Endothelial cell of umbilical vein (primary cell): ENCODE measurements around the gene ZNF362. TPM values are rescaled to one million over a fixed set of nuclear protein-coding genes. Genes with fewer than 3 reads are reported as not detected.

Experiments
- BruUV-seq: library from RNA; stranded (reverse); fragments of 400-500 nt; replicated peaks from 2 replicates; lab custom pipeline; 2021; lab: Mats Ljungman, UMichigan
- CTCF ChIA-PET: fragments of 300-600, 350-600 bp; sonication (Branson Sonifier 250); formaldehyde crosslinking; loops from one replicate; lab custom pipeline; 2021; ENCODE audit warnings: antibody characterized with exemption, inconsistent platforms; lab: Charles Lee
- POLR2A ChIA-PET: fragments of 300-600, 350-600 bp; sonication (Branson Sonifier 250); formaldehyde crosslinking; loops from one replicate; lab custom pipeline; 2021; ENCODE audit warnings: antibody characterized with exemption, inconsistent platforms; lab: Charles Lee
- DNase-seq: peaks from one replicate; pipeline ENCODE4 v3.0.0-alpha.2; 2011; ENCODE audit warnings: low read depth, low spot score
- FAIRE-seq: peaks from 2 replicates; lab custom pipeline; 2011; peaks lifted over from hg19 to GRCh38; lab: Jason Lieb, UNC
- H2AFZ ChIP-seq: 2 replicates; pipeline ENCODE4 v1.6.0; 2012; ENCODE audit warnings: low read depth, low read length, control low read depth, inconsistent platforms
- H3K27ac ChIP-seq: 2 replicates; pipeline ENCODE4 v1.5.1; 2011; ENCODE audit warnings: low read depth, mild to moderate bottlenecking, control low read depth, low read length, moderate library complexity; ENCODE audit not compliant: insufficient read depth
- H3K27me3 ChIP-seq, 2 experiments: 2 replicates each; pipeline versions ENCODE4 v1.6.0 to v1.6.1; 2011; ENCODE audit warnings: low read length in 2 of 2, mixed read lengths in 1 of 2; ENCODE audit not compliant: control insufficient read depth in 2 of 2, insufficient read depth in 2 of 2
- H3K36me3 ChIP-seq, 2 experiments: 2 replicates in 1 of 2; 3 replicates in 1 of 2; pipeline ENCODE4 v1.5.1; 2011; ENCODE audit warnings: low read length in 2 of 2, mild to moderate bottlenecking in 1 of 2, moderate library complexity in 1 of 2; ENCODE audit not compliant: control insufficient read depth in 2 of 2, insufficient read depth in 2 of 2; ENCODE audit errors: extremely low read depth in 1 of 2
- H3K4me1 ChIP-seq: 3 replicates; pipeline ENCODE4 v1.5.1; 2011; ENCODE audit warnings: mild to moderate bottlenecking, low read length; ENCODE audit not compliant: control insufficient read depth, insufficient read depth; ENCODE audit errors: extremely low read depth
- H3K4me2 ChIP-seq: 2 replicates; pipeline ENCODE4 v1.6.1; 2011; ENCODE audit warnings: low read length, control low read depth, mixed read lengths; ENCODE audit not compliant: insufficient read depth
- H3K4me3 ChIP-seq, 3 experiments: fragments of 200-600 bp in 1 of 3; sonication (generic), shearing (Covaris generic) in 1 of 3; replicated peaks in 1 of 3; 2 replicates each; pipeline ENCODE4 v1.5.1; 2011 to 2016; ENCODE audit warnings: control low read depth in 3 of 3, low read length in 3 of 3, mild to moderate bottlenecking in 2 of 3, inconsistent platforms in 1 of 3, low read depth in 1 of 3, moderate library complexity in 1 of 3; ENCODE audit not compliant: insufficient read depth in 1 of 3
- H3K79me2 ChIP-seq: 2 replicates; pipeline ENCODE4 v1.6.0; 2012; ENCODE audit warnings: low read length, inconsistent platforms; ENCODE audit not compliant: control insufficient read depth, insufficient read depth
- H3K9ac ChIP-seq: replicated peaks from 2 replicates; pipeline ENCODE3; 2011; ENCODE audit warnings: low read length, control low read depth; ENCODE audit not compliant: insufficient read depth; ENCODE audit errors: extremely low read depth
- H3K9me1 ChIP-seq: replicated peaks from 3 replicates; pipeline ENCODE4 v1.6.0; 2011; ENCODE audit warnings: mild to moderate bottlenecking, low read length; ENCODE audit not compliant: control insufficient read depth, insufficient read depth; ENCODE audit errors: extremely low read depth
- H3K9me3 ChIP-seq: replicated peaks from 2 replicates; pipeline ENCODE4 v1.5.1; 2012; ENCODE audit warnings: low read length, inconsistent platforms; ENCODE audit not compliant: control insufficient read depth, insufficient read depth
- H4K20me1 ChIP-seq: replicated peaks from 2 replicates; pipeline ENCODE3; 2011; ENCODE audit warnings: mild to moderate bottlenecking, low read length; ENCODE audit not compliant: control insufficient read depth, insufficient read depth; ENCODE audit errors: extremely low read depth
- EZH2 ChIP-seq: IDR thresholded peaks from 2 replicates; pipeline ENCODE4 v1.6.1; 2012; ENCODE audit warnings: borderline replicate concordance, low read depth, mild to moderate bottlenecking, moderate library complexity, low read length, inconsistent platforms; ENCODE audit not compliant: severe bottlenecking
- FOS ChIP-seq: IDR thresholded peaks from 2 replicates; pipeline ENCODE4 v1.6.1; 2011; ENCODE audit warnings: mild to moderate bottlenecking, low read length, moderate library complexity, borderline replicate concordance; ENCODE audit not compliant: insufficient read depth
- GATA2 ChIP-seq: IDR thresholded peaks from 2 replicates; pipeline ENCODE4 v1.7.0; 2011; ENCODE audit warnings: low read depth, mild to moderate bottlenecking, moderate library complexity, mixed read lengths, low read length; ENCODE audit not compliant: insufficient read length, insufficient read depth
- JUN ChIP-seq: IDR thresholded peaks from 2 replicates; pipeline ENCODE4 v1.6.1; 2011; ENCODE audit warnings: borderline replicate concordance, low read depth; ENCODE audit not compliant: insufficient read length, insufficient read depth
- MYC ChIP-seq: IDR thresholded peaks from one replicate; pipeline ENCODE4 v1.6.1; 2011; ENCODE audit warnings: mild to moderate bottlenecking, low read depth, low read length
- POLR2A ChIP-seq: IDR thresholded peaks from 2 replicates; pipeline ENCODE4 v1.6.1; 2012; ENCODE audit warnings: low read depth, mild to moderate bottlenecking, control low read depth, low read length
- POLR2AphosphoS5 ChIP-seq: IDR thresholded peaks from 2 replicates; pipeline ENCODE4 v1.6.1; 2012; ENCODE audit warnings: low read depth, mild to moderate bottlenecking, control low read depth, low read length, moderate library complexity; ENCODE audit not compliant: insufficient read depth
- dilution Hi-C: fragments of 300-500 bp; cut with MboI; formaldehyde crosslinking; loops from one replicate; pipeline ENCODE4 v1.15.0; 2019; ENCODE audit warnings: low sequenced_read_pairs; ENCODE audit not compliant: extremely low pct_ligation_motif_present
- intact Hi-C: fragments of 100-400 bp; cut with micrococcal nuclease; formaldehyde crosslinking; loops from one replicate; pipeline ENCODE4 v1.10.0; 2022
- polyA plus RNA-seq, 4 experiments: library from polyadenylated mRNA; depleted of rRNA in 3 of 4; stranded (reverse) in 3 of 4; unstranded in 1 of 4; fragments of >200 nt; gene quantifications; 2 replicates each; pipeline versions ENCODE4 v1.2.1 to v1.2.3, GENCODE V29; 2011 to 2012; ENCODE audit warnings: missing spikeins in 1 of 4
- total RNA-seq: library from RNA; stranded (reverse); gene quantifications from 2 replicates; pipeline ENCODE4 v1.2.3, GENCODE V29; 2021
- TF ChIP-seq, protein P1 (sequence below): IDR thresholded peaks from 2 replicates; pipeline ENCODE4 v1.6.1; 2011; ENCODE audit not compliant: insufficient read depth, insufficient read length
- TF ChIP-seq, protein P2 (sequence below), 2 donors: IDR thresholded peaks; 1 replicate in 1 of 2; 2 replicates in 1 of 2; pipeline ENCODE4 v1.5.1; 2011; ENCODE audit warnings: low read length in 2 of 2, mild to moderate bottlenecking in 2 of 2, moderate library complexity in 2 of 2, control low read depth in 1 of 2, inconsistent platforms in 1 of 2, low read depth in 1 of 2; ENCODE audit not compliant: insufficient read depth in 1 of 2; ENCODE audit errors: extremely low read depth in 1 of 2

Gene ZNF362
- total and polyA plus RNA-seq, 2 donors (not counting 3 experiments of a cell fraction or from before 2014, with no cell fraction given) = 28.4 to 35.3 TPM

DNA sequence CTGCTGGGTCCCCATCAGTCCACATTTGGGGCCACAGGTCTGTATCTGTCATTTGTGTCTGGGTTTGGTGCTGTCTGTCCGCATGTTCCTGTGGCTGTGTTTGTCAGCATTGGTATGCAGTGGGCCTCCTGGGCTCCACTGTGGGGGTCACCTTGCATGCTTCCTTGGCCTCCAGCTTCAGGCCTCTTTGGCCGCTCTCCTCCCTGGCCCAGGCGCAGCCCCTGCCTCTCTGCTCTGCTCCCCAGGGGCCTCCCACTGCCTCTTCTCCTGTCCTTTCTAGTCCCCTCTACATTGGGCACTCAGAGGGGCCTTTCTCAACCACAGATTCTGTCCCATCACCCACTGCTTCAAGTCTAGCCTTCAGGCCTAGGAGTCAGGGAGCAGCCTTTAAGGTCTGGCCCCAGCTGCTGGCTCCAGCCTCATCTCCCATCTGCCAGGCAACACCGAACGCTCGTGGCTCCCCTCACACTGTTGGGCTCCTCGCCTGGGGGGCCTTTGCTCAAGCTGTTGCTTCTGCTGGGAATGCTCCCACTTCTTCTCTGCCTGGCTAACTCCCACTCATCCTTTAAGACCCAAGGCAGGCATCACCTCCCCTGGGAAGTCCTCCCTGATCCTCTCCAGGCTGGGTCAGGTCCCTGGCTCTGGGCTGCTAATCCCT, 14.6 kb downstream of the ZNF362 start:
- no TSS peak for BruUV-seq
- H3K9ac ChIP-seq = no peak overlapping the region
- no peak for DNase-seq
- peaks cover 0 to 9% of the 10 kb centered on the region in 2 experiments for H3K36me3 ChIP-seq
- H3K27me3 ChIP-seq = no peaks in the 10 kb centered on the region
- ChIA-PET POLR2A (no interaction called here), CTCF (interaction anchor here (4.2 kb wide), 1 partner anchor 24 kb away, joined by 14 read pairs; no protein-coding TSS in a partner anchor)
- dilution Hi-C loops (no loop called here), intact Hi-C loops (no loop called here)
- no peaks in the 10 kb centered on the region for H3K9me1 ChIP-seq
- no peak overlapping the region for H3K4me2 ChIP-seq
- peaks cover 5% of the 10 kb centered on the region for H3K4me1 ChIP-seq
- TF ChIP-seq JUN = no peak
- TF ChIP-seq GATA2 = no peak
- TF ChIP-seq FOS = no peak
- no peak for TF ChIP-seq EZH2
- TF ChIP-seq, protein P1, sequence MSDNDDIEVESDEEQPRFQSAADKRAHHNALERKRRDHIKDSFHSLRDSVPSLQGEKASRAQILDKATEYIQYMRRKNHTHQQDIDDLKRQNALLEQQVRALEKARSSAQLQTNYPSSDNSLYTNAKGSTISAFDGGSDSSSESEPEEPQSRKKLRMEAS = no peak
- TF ChIP-seq POLR2AphosphoS5 = no peak
- TF ChIP-seq POLR2A = no peak
- TF ChIP-seq, protein P2, sequence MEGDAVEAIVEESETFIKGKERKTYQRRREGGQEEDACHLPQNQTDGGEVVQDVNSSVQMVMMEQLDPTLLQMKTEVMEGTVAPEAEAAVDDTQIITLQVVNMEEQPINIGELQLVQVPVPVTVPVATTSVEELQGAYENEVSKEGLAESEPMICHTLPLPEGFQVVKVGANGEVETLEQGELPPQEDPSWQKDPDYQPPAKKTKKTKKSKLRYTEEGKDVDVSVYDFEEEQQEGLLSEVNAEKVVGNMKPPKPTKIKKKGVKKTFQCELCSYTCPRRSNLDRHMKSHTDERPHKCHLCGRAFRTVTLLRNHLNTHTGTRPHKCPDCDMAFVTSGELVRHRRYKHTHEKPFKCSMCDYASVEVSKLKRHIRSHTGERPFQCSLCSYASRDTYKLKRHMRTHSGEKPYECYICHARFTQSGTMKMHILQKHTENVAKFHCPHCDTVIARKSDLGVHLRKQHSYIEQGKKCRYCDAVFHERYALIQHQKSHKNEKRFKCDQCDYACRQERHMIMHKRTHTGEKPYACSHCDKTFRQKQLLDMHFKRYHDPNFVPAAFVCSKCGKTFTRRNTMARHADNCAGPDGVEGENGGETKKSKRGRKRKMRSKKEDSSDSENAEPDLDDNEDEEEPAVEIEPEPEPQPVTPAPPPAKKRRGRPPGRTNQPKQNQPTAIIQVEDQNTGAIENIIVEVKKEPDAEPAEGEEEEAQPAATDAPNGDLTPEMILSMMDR (IDR thresholded peaks at IDR 0.05; ENCODE audit: extremely low read depth in 1 of 2, insufficient read depth in 1 of 2, low read depth in 1 of 2, low read length in 2 of 2) = no peak
- no peak for TF ChIP-seq MYC
- no peaks in the 10 kb centered on the region for H3K79me2 ChIP-seq
- FAIRE-seq = no peak
- no peak overlapping the region for H3K4me3 ChIP-seq
- no peaks in the 10 kb centered on the region for H3K9me3 ChIP-seq
- H2AFZ ChIP-seq = no peak overlapping the region
- no peak overlapping the region for H3K27ac ChIP-seq
- no peaks in the 10 kb centered on the region for H4K20me1 ChIP-seq
